Umbilical cord (tissue), 2 donors: ENCODE data around the gene YWHAG. TPM values are rescaled to one million over a fixed set of nuclear protein-coding genes. Genes with fewer than 3 reads are reported as not detected.
A peak's percentile ranks its signal among the peaks of the same experiment; 100 is the strongest.
"Not testable (repeated sequence)": the region's sequence is repeated elsewhere in the genome, so short reads cannot be mapped to it uniquely, and the experiment has no call there.

Source experiments
- DNase-seq: peaks from one replicate; pipeline ENCODE4 v3.0.0-alpha.2; 2015; ENCODE audit warnings: low spot score
- total RNA-seq: library from RNA; depleted of rRNA; stranded (reverse); fragments of >200 nt; gene quantifications from one replicate; pipeline ENCODE4 v1.2.3, GENCODE V29; 2014; ENCODE audit warnings: low replicate concordance; ENCODE audit not compliant: insufficient read depth

The YWHAG gene
- total RNA-seq, 1 donor from 2014 or later, result 43.6 TPM

DNA sequence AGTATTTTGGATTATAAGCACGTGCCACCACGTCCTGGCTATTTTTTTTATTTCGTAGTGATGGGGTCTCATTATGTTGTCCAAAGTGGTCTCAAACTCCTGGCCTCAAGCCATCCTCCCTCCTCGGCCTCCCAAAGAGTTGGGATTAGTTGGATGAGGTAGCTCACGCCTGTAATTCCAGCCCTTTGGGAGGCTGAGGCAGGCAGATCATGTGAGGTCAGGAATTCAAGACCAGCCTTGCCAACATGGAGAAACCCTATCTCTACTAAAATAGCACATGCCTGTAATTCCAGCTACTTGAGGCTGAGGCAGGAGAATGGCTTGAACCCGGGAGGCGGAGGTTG lies 21.8 kb upstream of the YWHAG start:
- DNase-seq, result no peak

- no peak for DNase-seq
Measured at GRCh38 chr7:76377186-76377918, 18.6 kb upstream of the YWHAG start.

DNA sequence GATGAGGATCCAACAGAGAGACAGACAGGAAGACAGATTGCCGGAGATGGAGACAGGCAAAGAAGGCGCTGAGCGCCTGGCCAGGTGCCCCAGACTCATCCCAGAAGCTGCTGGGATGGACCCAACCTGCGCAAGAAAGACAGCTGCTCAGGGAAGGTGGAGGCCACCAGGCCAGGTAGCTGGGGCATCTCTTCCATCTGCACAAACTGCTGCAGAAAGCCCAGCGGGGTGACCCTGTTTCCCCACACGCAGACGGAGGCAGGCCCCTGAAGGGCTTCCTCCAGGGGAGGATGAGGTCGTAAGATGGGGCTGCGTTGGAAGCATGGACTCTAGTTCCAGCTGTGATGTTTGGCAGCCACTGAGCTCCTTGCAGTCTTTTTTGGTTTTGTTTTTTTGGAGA lies 16.5 kb upstream of the YWHAG start:
- no peak for DNase-seq

DNA sequence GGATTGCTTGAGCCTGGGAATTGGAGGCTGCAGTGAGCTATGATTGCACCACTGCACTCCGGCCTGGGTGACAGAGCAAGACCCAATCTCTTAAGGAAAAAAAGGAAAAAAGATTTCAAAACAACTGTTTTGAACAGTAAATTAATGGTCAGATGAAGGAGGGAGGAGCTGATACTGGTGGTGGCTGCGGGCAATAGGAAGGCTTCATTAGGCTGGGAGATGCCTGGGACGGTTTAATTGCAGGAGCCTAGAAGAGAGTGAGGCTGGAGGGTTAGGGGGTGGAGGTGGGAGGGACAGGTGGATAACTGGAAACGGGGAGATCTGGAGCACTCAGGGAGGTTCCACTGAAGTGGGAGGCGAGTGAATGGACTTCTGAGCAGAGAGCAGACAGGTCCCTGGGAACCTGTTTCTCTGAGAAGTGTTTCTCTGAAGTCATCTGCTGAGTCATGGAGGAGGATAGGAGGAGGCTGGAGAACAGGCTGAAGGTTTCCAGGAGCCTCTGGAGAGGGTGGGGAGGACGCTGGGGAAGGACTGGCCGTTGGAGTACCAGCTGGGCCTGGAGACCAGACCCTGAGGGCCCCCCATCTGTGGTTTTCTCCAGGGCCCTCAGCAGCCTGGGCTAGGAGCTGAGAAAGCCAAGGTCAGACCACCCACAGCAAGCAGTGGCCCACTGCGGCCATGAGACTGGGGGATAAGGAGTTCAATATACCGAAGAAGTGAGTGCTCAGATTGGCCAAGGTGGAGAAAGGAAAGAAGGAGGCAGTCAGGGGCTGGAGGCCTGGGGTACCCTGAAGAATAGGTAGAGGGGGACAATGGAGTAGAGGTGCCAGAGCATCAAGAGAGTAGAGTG lies 14.4 kb upstream of the YWHAG start:
- DNase-seq, result peak; percentile 57

GRCh38 chr7:76371396-76371795 lies 12.6 kb upstream of the YWHAG start:
- no peak for DNase-seq

- DNase-seq, result no peak
Measured at GRCh38 chr7:76369018-76369417, 10.2 kb upstream of the YWHAG start.

DNA sequence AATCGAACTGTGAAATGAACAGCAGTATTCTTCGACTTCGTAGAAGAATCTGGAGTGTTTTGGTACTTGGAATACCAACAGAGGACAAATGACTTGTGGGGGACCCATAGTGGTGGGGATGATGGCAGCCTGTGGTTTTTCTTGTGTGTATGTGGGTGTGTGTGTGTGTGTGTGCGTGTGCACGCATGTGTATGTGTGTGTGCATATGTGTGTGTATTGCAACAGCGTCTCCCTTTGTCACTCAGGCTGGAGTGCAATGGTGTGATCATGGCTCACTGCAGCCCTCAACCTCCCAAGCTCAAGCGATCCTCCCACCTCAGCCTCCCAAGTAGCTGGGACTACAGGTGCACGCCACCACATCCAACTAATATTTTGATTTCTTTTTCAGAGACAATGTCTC lies 9.4 kb upstream of the YWHAG start:
- DNase-seq, result no peak

DNA sequence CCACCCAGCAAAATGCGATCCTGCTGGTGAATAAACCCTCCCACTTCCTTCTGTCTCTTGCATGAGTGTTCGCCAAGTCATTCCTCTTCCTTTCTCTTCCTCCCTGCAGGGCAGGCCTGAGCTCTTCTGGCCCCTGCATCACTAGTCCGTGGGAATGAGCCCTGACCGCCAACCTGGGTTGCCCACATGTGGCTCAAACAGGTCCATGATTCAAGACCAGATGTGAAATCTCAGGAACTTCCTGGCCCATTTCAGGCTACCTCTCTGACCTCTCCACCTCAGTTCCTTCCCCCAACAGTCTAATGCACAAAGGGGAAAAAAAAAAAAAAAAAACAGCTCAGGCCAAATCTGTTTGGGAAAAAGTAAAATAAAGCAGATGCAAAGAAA lies 5.4 kb upstream of the YWHAG start:
- DNase-seq, result peak; percentile 64

DNA sequence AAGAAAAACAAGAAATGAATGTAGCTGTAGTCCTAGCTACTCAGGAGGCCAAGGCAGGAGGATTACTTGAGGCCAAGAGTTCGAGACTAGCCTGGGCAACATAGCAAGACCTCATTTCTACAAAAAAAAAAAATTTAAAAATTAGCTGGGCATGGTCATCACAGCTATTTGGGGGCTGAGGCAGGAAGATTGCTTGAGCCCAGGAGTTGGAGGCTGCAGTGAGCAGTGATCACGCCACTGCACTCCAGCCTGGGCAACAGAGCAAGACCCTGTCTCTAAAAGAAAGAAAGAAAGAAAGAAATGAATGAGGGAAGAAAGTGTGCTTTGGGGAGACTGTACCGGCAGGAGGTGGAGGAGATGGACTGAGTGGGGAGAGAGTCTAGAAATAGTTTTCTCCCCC lies 5.0 kb upstream of the YWHAG start:
- not testable (repeated sequence) for DNase-seq

- DNase-seq, result no peak
Measured at GRCh38 chr7:76359978-76360638, 1.3 kb upstream of the YWHAG start.

DNA sequence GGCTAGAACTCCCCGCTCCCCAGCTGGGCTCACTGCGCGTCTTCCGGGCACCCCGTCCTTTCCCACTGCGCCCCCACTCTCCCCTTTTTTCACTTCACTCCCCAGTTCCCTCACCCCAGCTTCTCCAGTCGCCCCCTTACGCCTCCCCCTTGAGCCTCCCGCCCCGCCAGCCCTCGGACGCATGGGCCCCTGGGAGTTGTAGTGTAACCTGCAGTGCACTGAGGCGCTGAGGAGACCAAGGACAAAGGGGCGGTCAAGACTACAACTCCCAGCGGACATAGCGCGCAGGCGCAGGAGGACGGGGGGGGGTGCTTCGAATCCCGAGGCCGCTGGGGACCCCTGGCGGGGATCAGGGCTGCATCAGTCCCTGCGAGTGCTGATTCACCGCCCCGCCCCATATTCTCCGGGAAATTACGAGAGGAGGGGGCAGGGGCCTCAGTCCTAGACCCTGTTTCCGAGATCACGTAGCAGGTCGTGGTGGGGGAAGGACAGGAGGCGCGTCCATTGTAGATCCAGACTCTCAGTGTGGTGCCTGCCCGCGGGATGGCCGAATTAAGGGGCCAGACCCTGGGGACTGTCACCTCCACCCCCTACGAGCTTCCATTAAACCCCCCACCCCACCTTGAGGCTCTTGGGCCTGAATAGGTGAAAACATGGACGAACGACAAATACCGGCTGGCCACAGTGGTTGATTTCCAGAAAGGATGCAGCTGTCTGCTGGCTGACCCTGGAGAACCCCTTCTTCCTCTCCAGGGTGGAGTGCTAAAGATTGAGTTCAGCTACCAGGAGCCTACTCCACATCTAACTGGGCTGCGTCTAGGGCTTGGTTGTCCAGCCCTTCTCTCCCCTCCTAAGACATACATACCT lies 553 bp upstream of the YWHAG start:
- peak; percentile 100 for DNase-seq

DNA sequence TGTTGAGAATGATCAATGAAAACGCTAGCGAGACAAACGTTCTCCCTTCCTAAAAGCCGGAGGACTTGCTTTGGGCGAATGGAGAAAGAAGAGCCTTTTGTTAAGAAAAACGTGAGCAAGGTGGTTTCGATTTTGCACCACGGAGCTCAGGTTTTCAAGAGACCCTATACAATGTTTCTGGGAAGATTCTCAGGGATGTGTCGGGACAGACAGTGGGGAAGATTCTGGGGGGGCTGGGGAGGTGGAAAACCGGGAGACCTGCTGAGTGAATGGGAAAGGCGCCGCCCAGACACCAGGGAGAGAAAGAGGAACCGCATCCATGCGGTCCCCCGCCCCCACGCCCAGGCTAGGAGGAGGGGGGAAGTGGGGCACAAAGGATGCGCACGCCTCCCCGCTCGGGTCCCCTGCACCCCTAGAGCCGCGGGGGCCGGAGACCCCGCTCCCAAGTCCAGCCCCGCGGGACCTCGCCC lies 745 bp downstream of the YWHAG start:
- DNase-seq, result peak; percentile 59

- no peak for DNase-seq
Measured at GRCh38 chr7:76357475-76358010, 1.2 kb downstream of the YWHAG start.

GRCh38 chr7:76356823-76357222 lies 2.0 kb downstream of the YWHAG start:
- DNase-seq, result no peak

DNA sequence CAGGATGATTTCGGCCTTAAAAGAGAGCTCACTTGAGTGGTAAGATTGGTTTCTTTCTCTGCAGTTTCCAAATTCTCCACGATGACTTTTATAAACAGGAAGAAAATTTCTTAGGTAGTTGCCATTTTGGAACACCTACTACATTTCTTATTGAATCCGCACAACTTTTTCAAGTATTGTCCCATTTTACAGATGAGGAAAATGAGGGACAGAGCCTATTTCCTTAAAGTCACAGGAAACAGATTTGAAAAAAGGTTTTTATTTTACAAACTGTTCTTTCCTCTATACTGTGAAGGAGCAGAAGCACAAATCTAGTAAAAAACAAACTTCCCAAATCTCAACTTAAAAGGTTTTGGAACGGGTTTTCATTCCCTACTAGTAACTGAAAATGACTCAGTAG lies 2.7 kb downstream of the YWHAG start:
- no peak for DNase-seq

- no peak for DNase-seq
Measured at GRCh38 chr7:76354981-76355730, 3.6 kb downstream of the YWHAG start.

- DNase-seq, result no peak
Measured at GRCh38 chr7:76354516-76354915, 4.3 kb downstream of the YWHAG start.

DNA sequence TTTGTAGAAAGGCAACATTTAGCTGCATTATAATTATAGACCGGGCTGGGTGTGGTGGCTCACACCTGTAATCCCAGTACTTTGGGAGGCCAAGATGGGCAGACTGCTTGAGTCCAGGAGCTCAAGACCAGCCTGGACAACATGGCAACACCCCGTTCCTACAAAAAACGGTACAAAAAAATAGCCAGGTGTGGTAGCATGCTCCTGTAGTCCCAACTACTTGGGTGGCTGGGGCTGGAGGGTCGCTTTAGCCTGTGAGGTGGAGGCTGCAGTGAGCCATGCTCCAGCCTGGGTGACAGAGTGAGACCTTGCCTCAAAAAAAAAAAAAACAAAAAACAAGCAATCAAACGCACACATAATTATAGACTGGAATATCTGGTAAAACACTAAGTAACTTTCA lies 5.0 kb downstream of the YWHAG start:
- no peak for DNase-seq

DNA sequence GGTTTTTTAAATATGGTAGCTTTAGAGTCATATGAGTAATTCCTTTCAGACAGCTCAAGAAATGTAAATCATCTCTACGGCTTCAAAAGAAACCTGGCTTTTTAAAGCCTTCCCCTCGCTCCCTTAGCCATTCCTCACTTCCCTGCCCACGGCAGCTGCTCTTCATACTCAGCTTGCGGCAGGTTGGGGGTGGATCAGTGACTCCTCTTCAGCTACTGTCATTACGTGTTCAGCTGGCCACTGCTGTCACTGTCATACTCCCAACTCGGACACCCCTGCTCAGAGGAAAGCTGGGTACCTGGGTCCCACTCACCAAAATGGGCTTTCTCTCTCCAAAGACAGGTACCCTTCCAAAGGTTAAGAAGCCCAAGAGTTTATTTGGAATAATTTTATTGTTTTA lies 6.6 kb downstream of the YWHAG start:
- no peak for DNase-seq

GRCh38 chr7:76351372-76351771 lies 7.4 kb downstream of the YWHAG start:
- DNase-seq, result no peak
